HG02884 (cell line): ENCODE data around the gene FGD3.

Experiments used
- ATAC-seq: cut with Tn5 transposase; IDR thresholded peaks from one replicate; pipeline ENCODE4 v1.9.1; 2021; ENCODE audit warnings: mild to moderate bottlenecking, moderate library complexity; ENCODE audit not compliant: unreplicated experiment

FGD3 gene

DNA sequence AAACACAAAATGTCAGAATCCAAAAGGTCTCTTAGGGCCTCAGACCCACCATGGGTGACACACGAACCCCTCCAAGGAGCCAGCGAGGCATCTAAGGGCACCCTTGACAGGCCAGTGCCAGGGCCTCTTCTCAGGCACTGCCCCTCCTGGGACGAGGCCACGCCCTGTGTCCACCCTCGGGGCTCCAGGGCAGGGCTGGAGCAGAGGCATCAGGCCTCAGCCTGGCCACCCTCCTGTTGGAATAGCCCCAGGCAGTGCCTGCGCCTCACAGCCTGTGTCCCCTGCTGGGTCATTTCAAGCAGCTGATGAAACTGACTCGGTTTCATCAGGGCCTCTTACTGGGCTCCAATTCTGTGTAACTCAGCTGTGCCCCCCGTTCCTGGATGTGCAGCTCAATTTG is 78.4 kb downstream of the FGD3 start:
- ATAC-seq, result no peak

DNA sequence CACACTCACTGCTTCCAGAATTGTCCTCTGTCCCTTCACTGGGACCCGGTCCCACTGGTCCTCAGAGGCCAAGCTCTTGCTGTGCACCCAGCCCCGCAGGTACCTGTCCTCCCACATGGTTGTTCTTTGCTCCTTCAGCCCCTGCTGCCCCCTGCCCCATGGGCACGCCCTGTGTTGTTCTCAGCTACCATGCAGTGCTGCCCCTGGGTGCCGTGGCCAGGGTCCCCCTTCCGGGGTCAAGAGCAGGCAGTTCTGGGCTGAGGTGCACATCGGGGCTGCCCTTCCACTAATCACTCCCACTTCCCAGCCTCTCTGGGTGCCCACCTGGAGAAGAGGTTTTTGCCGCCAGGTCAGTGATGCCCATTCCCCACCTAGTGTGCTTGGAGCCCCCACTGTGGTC is 79.3 kb downstream of the FGD3 start:
- ATAC-seq, result no peak

DNA sequence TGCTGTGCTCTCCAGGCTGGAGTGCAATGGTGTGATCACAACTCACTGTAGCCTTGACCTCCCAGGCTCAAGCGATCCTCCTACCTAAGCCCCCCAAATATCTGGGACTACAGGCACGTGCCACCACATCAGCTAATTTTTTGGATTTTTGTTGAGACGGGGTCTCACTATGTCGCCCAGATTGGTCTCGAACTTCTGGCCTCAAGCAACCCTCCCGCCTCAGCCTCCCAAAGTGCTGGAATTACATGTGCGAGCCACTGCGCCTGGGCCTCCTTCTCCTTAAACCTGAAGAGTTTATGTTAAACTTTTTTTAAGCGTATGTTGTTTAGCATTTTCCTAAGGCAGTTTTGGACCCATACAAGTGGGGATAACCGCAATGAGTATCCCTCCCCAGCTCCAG is 80.4 kb downstream of the FGD3 start:
- no peak for ATAC-seq

DNA sequence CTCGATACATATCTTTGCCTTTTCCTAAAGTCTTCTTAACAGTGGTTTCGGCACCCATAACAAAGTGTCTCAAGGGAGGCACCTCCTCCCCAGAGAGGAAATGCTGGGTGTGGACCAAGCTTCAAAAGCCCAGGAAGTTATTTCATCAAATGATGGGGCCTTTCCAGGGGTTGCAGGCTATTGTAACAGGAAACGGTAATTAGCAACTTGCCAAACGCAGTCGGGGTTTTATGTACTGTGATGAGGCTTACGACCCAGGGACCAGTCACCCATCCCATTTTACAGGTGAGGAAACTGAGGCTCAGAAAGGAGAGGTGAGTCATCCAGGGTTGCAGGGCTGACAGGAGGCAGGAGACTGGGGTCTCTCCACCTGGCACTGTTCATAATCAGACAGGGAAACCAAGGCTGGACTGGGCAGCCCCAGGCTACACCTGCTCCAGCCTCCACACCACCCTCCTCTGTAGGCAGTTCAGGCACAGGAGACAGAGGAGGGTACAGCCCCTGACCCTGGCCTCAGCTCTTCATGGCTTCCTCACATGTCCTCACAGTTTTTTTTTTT is 81.2 kb downstream of the FGD3 start:
- no peak for ATAC-seq

DNA sequence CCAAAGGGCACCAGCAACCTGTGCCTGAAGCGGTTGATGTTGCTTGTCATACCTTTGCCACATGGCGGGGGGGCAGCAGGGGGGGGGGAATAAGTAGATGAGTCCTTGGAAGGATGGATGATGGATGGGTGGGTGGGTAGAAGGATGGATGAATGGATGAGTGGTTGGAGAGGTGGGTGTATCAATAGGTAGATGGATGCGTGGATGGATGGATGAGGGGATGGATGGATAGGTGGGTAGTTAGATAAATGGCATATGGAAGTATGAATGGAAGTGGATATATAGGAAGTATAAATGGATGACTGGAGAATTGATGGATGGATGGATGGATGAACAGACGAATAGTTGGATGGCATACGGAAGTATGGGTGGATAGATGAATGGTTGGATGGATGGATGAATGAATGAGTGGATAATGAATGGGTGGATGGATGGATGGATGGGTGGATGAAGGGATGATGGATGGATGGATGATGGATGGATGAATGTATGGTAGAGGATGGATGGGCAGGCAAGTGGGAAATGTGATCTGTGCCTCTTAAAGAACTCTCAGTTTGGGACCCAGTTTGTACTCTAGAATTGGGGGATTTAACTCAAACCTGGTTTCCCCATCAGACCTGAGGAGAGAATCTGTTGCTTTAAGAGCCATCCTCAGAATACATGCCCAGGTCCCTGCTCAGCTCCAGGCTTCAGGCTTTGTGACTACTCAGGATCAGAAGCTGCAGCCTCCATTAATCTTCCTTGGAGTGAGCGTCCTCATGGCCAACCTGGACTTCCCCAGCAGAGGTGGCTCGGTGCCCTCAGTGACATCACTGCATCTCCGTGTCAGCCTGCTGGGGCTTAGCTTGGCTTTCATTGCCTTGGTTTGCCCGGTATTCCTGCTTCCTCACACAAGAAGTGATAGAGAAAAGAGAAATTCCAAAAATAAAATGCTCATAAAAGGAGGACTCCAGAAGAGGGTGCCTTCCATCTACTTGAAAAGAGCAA is 83.6 kb downstream of the FGD3 start:
- ATAC-seq, result no peak

DNA sequence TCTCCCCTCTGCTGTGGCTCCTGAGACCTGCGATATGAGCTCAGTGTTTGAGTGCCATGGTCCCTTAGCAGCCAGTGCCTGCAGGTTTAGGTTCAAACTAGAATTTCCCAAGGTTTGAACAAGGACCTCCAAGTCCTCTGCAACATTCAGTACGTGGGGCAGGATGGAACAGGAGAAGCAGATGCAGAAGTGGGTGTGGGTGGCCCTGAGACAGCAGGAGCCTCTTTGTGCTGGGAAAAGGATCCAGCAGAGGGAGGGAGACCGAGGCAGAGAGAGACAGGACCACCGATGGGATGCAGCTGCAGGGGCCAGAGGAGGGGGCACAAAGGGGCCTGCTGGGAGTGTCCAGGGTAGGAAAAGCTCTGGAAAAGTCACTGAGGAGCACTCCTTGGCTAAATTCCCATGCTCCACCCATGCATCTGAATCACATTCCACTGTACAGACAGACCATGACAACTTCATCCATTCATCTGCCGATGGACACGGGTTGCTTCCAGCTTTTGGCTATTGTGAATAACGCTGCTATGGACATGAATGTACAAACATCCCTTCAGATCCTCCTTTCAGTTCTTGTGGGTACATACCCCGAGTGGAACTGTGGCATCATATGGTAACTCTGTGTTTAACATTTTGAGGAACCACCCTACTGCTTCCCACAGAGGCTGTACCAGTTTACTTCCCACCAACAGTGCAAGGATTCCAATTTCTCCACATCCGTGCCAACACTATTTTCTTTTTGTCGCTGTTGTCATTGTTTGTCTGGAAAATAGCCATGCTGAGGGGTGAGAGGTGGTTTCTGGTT is 84.5 kb downstream of the FGD3 start:
- no peak for ATAC-seq

DNA sequence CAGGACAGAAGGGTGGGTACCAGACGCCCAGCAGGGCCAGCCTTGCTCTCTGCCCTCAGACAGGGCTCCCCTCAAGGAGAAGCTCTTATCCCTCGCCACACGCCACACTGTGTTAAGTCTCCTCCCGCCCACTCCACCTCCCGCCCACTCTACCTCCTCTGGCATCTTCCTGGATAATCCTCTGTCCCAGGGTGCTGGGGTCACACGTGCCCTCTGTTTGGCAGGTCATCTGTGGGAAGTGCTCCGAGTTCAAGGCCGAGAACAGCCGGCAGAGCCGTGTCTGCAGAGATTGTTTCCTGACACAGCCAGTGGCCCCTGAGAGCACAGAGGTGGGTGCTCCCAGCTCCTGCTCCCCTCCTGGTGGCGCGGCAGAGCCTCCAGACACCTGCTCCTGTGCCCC is 85.2 kb downstream of the FGD3 start:
- no peak for ATAC-seq

DNA sequence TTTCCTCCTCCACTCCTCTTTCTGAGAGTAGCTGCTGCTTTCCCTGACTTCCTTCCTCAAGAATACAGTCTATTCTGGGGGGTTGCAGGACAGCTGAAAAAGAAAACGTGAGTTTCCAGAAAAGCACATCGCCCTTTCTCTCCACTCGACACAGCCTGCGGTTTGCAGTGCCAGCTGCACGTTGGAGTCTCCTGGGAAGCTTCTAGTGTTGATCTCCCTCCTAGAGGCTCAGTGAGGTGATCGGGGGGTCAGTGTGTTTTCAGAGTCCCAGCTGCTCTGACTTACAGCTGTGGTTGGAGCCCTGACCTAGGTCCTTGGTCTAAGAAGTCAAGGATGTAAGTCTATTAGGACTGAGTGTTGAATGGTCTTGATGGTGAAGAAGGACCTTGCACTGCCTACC is 86.2 kb downstream of the FGD3 start:
- ATAC-seq, result no peak

DNA sequence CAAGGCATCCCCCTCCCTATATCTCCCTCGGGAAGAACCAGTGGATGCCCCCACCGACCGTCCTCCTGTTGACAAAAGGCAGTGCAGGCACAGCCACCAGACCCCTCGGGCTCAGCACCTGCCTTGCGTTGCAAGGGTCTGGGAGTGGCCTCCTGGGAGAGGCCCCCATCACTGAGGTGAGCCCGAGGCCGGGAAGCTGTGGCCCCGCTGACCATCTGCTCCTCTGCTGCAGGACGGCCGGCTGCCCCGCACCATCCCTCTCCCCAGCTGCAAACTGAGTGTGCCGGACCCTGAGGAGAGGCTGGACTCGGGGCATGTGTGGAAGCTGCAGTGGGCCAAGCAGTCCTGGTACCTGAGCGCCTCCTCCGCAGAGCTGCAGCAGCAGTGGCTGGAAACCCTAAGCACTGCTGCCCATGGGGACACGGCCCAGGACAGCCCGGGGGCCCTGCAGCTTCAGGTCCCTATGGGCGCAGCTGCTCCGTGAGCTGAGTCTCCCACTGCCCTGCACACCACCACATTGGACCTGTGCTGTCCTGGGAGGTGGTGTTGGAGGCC is 87.9 kb downstream of the FGD3 start:
- no peak for ATAC-seq

DNA sequence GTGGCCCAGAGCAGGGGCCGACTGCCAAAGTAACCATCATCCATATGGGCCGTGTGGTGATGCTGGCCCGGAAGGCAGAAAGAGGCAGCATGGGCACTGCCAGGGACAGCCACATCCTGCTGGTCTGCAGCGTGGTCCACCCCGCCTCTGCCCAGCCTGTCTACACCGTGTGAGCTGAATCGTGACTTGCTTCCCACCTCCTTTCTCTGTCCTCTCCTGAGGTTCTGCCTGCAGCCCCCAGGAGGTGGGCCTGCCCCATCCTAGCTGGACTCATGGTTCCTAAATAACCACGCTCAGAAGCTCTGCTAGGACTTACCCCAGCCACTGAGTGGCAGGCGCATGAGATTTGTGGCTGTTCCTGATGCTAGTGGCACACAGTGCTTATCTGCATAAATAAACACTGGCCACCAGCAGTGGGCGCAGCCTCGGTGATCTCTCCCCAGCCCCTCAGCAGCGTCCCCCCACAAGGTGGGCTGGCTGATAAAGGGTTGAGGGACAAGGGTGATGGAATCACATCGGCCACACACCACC is 88.6 kb downstream of the FGD3 start:
- ATAC-seq, result no peak

DNA sequence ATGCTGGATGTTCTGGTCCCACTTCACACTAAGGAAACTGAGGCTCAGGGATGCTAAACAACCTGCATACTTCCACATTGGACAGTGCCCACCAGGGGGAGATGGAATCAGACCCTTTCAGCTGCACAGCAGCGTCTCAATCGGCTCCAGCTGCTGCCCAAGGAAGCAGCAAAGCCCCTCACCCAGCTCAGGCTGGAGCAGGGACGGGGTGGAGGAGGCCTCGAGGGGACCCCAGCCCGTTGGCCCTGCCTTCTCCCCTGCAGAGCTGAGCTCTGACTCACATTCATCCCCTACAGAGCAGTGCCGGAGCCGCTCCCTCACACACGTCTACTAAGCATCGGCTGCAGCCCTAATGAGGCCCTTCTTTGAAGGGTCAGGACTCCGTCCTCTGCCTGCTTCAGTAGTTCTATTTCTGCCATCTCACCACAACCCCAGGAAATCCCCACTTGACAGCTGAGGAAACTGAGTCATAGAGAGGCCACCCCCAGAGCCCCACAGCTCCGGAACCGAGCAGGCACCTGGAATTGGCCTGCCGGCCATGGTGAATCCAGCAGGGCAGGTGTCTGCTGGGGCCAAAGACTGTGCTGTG is 89.7 kb downstream of the FGD3 start:
- no peak for ATAC-seq

DNA sequence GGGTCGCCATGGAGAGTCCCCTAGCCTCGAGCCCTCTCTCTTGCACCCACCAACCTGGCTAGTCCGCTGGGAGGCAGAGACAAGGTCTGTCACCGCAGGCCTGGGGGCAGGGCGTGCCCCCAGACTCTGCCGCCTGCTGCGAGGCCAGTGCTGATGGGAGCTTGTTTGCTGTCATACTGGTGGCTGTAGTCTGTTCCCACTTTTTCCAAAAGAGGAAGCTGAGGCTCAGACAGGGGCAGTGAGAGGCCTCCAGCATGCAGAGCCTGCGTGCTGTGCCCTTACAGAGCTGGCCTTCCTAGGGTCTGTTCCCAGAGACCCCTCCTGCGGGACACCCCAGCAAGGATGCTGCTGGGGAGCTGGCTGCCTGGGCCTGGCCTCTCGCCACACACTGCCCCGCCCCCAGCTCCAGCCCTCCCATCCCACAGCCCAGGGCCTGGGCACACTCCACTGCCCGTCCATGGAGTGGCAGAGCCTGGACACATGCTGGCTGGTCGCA is 90.2 kb downstream of the FGD3 start:
- no peak for ATAC-seq

DNA sequence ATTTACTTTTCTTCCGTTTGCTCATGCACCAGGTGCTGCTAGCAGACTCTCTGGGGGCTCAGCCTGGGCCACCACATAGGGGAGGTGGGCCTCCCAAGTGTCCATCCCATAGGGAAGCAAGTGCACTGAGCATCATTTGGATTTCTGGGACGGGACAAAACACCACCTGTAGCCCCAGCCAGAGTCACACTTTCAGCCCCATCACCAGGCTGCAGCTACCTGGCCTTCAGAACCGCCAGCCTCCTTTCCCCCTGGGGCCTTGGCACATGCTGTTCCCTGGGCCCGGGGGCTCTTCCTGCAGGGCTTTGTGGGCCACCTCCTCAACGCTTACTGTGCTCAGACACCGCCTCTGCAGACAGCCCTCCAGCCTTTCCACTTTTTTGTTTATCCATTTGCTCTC is 91.6 kb downstream of the FGD3 start:
- ATAC-seq, result no peak

DNA sequence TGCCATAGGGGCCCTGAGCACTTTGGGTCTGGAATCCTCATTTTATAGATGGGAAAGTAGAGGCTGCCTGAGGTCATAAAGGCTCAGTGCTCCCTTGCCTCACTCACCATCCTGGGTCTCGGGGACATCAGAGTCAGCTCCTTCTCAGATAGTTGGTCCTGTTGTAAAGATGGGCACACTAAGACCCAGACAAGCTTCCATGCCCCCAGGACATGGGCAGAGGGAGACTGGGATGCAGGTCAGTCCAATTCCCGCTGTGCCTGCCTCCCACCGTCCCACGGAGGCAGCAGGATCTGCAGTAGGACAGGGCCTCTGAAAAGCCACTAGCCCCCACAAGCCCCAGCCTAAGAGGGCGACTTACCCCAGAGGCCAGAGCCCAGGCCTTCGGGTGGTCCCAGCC is 92.1 kb downstream of the FGD3 start:
- no peak for ATAC-seq

DNA sequence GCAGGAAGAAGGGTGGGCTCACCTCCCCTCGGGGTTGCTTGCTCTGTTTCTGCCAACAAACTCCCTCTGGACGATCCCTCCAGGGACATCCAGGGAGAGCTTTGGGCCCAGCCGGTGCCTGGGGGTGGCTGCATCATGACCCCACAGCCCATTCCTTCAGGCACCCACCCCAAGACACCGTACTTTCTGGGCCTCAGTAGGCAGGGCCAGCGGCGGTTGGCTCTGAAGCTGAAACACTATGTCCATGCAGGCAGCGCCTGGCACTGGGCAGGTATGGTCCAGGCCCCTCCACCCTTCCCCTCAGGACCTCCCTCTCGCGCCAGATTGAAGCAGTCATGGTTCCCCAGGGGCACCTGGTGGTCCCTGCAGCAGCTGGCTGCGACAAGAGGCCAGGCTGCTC is 92.7 kb downstream of the FGD3 start:
- ATAC-seq, result no peak

DNA sequence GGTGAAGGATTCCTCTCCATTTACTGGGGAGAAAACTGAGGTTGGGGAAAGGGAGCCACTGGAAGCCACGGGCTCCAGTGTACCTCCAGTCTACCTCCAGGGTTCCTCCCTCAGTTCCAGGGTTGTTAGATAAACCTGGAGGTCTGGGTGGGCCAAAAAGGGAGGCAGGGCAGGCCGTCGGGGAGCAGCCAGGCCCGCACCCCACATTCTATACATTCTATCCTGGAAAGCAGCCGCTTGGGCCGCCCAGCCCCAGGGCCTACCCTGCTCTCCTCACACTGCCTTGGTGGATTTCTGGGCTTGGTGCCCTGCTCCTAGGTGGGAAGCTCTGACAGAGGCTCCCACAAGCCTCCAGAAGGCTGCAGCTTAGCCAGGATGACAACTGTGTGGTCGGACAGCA is 93.1 kb downstream of the FGD3 start:
- no peak for ATAC-seq

DNA sequence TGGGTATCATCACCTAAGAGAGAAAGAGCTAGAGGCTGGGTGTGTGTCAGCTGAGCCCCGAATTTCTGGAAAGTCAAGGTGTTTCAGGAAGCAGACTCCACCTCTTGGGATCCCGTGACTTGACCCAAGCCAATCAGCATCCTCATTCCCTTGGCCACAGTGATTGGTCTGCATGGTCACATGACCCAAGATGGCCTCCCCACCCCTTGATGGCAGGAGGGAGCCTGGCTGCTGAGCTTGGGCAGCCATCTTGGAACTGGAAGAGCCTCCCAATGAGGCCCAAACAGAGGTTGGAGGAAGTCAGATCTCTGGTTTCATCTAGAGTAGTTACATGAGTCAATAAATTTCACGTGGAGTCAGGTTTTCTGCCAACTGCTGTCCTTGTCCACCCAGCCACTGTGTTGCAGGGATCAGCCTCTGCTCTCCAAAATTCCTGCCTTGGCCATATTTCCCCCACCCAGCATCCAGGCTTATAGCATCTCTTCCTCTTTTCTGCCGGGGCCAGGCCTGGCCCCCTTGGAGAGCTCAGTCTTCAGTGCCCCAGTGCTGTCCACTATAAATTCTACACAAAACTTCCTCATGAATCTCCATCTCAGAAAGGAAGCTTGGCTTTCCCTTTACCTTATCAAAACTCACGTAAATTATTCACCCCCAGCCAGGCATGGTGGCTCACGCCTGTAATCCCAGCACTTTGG is 93.9 kb downstream of the FGD3 start:
- no peak for ATAC-seq

DNA sequence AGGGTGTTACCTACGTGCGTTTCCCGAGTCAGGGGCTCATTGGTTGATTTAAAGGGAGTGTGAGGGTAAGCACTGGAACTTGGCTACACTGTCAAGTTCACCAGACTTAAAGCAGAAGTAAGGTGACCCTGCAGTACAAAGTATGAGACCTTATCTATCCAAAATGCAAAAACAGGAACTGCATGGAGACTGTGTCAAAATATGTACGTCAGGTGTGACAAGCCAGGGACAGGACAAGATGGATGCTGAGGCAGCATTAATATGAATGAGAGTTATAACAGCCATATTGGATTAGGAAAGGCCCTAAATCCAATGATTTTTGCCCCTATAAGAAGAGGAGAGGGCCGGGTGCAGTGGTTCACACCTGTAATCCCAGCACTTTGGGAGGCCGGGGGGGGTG is 95.8 kb downstream of the FGD3 start:
- no peak for ATAC-seq

DNA sequence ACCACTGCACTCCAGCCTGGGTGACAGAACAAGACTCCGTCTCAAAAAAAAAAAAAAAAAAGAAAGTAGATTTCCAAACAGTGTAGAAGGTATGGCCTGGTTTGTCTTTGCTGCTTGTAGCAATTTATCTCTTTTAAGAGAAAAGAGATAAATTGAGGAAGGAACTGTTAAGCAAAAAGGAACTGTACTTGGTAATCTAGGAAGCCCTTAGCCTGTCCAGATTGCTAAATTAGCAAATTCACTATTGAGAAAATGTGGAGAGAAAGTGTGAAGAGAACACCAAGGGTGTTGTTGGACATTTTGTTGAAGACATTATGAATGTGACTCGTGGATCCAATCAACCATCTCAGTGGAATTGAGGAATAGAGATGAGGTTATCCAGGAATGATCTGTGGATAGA is 98.2 kb downstream of the FGD3 start:
- no peak for ATAC-seq
